ENCODE measurements around the gene MYO3B.

The MYO3B gene

GRCh38 chr2:170228429-170228828 is 50.5 kb downstream of the MYO3B start:
- Mint-ChIP-seq H3K9me3 (no peaks in the 10 kb centered on the region), H3K4me1 (ENCODE audit: low read depth) (no peaks in the 10 kb centered on the region), H3K36me3 (ENCODE audit: low read depth) (no peaks in the 10 kb centered on the region), H3K27me3 (peaks cover 7% of the 10 kb centered on the region), H3K27ac (no peak overlapping the region), H3K4me3 (no peak overlapping the region)

GRCh38 chr2:170229125-170229524 is 51.2 kb downstream of the MYO3B start:
- Mint-ChIP-seq H3K4me3 (no peak overlapping the region), H3K27me3 (peaks cover 7% of the 10 kb centered on the region), H3K36me3 (ENCODE audit: low read depth) (no peaks in the 10 kb centered on the region), H3K27ac (no peak overlapping the region), H3K4me1 (ENCODE audit: low read depth) (no peaks in the 10 kb centered on the region), H3K9me3 (no peaks in the 10 kb centered on the region)

- no peak overlapping the region for H3K27ac Mint-ChIP-seq
- no peaks in the 10 kb centered on the region for H3K36me3 Mint-ChIP-seq (ENCODE audit: low read depth)
- no peaks in the 10 kb centered on the region for H3K9me3 Mint-ChIP-seq
Measured at GRCh38 chr2:170229744-170230143, 51.8 kb downstream of the MYO3B start.

GRCh38 chr2:170235860-170236679 is 58.1 kb downstream of the MYO3B start:
- peaks cover 18% of the 10 kb centered on the region for H3K27me3 Mint-ChIP-seq
- no peaks in the 10 kb centered on the region for H3K4me1 Mint-ChIP-seq (ENCODE audit: low read depth)
- no peak overlapping the region for H3K4me3 Mint-ChIP-seq
- H3K27ac Mint-ChIP-seq: no peak overlapping the region
- no peaks in the 10 kb centered on the region for H3K36me3 Mint-ChIP-seq (ENCODE audit: low read depth)
- no peaks in the 10 kb centered on the region for H3K9me3 Mint-ChIP-seq

More at GRCh38 chr2:170229744-170230143, 51.8 kb downstream of the MYO3B start:
- no peaks in the 10 kb centered on the region for H3K4me1 Mint-ChIP-seq (ENCODE audit: low read depth)
- no peak overlapping the region for H3K4me3 Mint-ChIP-seq
- peaks cover 7% of the 10 kb centered on the region for H3K27me3 Mint-ChIP-seq

- Mint-ChIP-seq H3K4me1 (ENCODE audit: low read depth) (no peaks in the 10 kb centered on the region), H3K27me3 (peaks cover 18% of the 10 kb centered on the region), H3K36me3 (ENCODE audit: low read depth) (no peaks in the 10 kb centered on the region), H3K27ac (no peak overlapping the region), H3K9me3 (no peaks in the 10 kb centered on the region), H3K4me3 (no peak overlapping the region)
Measured at GRCh38 chr2:170236680-170237047, 58.7 kb downstream of the MYO3B start.

GRCh38 chr2:170237572-170238120 is 59.7 kb downstream of the MYO3B start:
- H3K36me3 Mint-ChIP-seq (ENCODE audit: low read depth): no peaks in the 10 kb centered on the region
- no peaks in the 10 kb centered on the region for H3K9me3 Mint-ChIP-seq
- no peaks in the 10 kb centered on the region for H3K4me1 Mint-ChIP-seq (ENCODE audit: low read depth)
- H3K27ac Mint-ChIP-seq: no peak overlapping the region
- no peak overlapping the region for H3K4me3 Mint-ChIP-seq
- H3K27me3 Mint-ChIP-seq: peaks cover 18% of the 10 kb centered on the region

GRCh38 chr2:170238776-170239175 is 60.8 kb downstream of the MYO3B start:
- H3K27me3 Mint-ChIP-seq: peaks cover 26% of the 10 kb centered on the region
- H3K4me1 Mint-ChIP-seq (ENCODE audit: low read depth): no peaks in the 10 kb centered on the region
- no peaks in the 10 kb centered on the region for H3K9me3 Mint-ChIP-seq
- H3K4me3 Mint-ChIP-seq: no peak overlapping the region
- no peak overlapping the region for H3K27ac Mint-ChIP-seq
- H3K36me3 Mint-ChIP-seq (ENCODE audit: low read depth): no peaks in the 10 kb centered on the region

GRCh38 chr2:170240629-170241028 is 62.7 kb downstream of the MYO3B start:
- Mint-ChIP-seq H3K9me3 (no peaks in the 10 kb centered on the region), H3K36me3 (ENCODE audit: low read depth) (no peaks in the 10 kb centered on the region), H3K4me3 (no peak overlapping the region), H3K27me3 (peaks cover 36% of the 10 kb centered on the region), H3K27ac (no peak overlapping the region), H3K4me1 (ENCODE audit: low read depth) (no peaks in the 10 kb centered on the region)

- H3K4me3 Mint-ChIP-seq: no peak overlapping the region
- peaks cover 36% of the 10 kb centered on the region for H3K27me3 Mint-ChIP-seq
- no peaks in the 10 kb centered on the region for H3K4me1 Mint-ChIP-seq (ENCODE audit: low read depth)
- no peaks in the 10 kb centered on the region for H3K36me3 Mint-ChIP-seq (ENCODE audit: low read depth)
- no peak overlapping the region for H3K27ac Mint-ChIP-seq
- H3K9me3 Mint-ChIP-seq: no peaks in the 10 kb centered on the region
Measured at GRCh38 chr2:170241756-170242155, 63.8 kb downstream of the MYO3B start.

- Mint-ChIP-seq H3K27me3 (peaks cover 28% of the 10 kb centered on the region), H3K4me3 (no peak overlapping the region), H3K36me3 (ENCODE audit: low read depth) (no peaks in the 10 kb centered on the region), H3K4me1 (ENCODE audit: low read depth) (no peaks in the 10 kb centered on the region), H3K9me3 (no peaks in the 10 kb centered on the region), H3K27ac (no peak overlapping the region)
Measured at GRCh38 chr2:170243118-170243837, 65.3 kb downstream of the MYO3B start.

- Mint-ChIP-seq H3K9me3 (no peaks in the 10 kb centered on the region), H3K36me3 (ENCODE audit: low read depth) (no peaks in the 10 kb centered on the region), H3K4me1 (ENCODE audit: low read depth) (no peaks in the 10 kb centered on the region), H3K27me3 (peaks cover 28% of the 10 kb centered on the region), H3K27ac (no peak overlapping the region), H3K4me3 (no peak overlapping the region)
Measured at GRCh38 chr2:170243898-170244297, 66.0 kb downstream of the MYO3B start.

- Mint-ChIP-seq H3K9me3 (no peaks in the 10 kb centered on the region), H3K4me3 (no peak overlapping the region), H3K27me3 (peaks cover 28% of the 10 kb centered on the region), H3K36me3 (ENCODE audit: low read depth) (no peaks in the 10 kb centered on the region), H3K27ac (no peak overlapping the region), H3K4me1 (ENCODE audit: low read depth) (no peaks in the 10 kb centered on the region)
Measured at GRCh38 chr2:170244555-170244954, 66.6 kb downstream of the MYO3B start.

- no peaks in the 10 kb centered on the region for H3K4me1 Mint-ChIP-seq (ENCODE audit: low read depth)
- peaks cover 25% of the 10 kb centered on the region for H3K27me3 Mint-ChIP-seq
- H3K36me3 Mint-ChIP-seq (ENCODE audit: low read depth): no peaks in the 10 kb centered on the region
- no peak overlapping the region for H3K4me3 Mint-ChIP-seq
- H3K9me3 Mint-ChIP-seq: no peaks in the 10 kb centered on the region
- H3K27ac Mint-ChIP-seq: no peak overlapping the region
Measured at GRCh38 chr2:170245312-170245711, 67.4 kb downstream of the MYO3B start.

GRCh38 chr2:170247333-170247732 is 69.4 kb downstream of the MYO3B start:
- Mint-ChIP-seq H3K27ac (no peak overlapping the region), H3K4me1 (ENCODE audit: low read depth) (no peaks in the 10 kb centered on the region), H3K4me3 (no peak overlapping the region), H3K9me3 (no peaks in the 10 kb centered on the region), H3K36me3 (ENCODE audit: low read depth) (no peaks in the 10 kb centered on the region), H3K27me3 (peaks cover 22% of the 10 kb centered on the region)

- Mint-ChIP-seq H3K27ac (no peak overlapping the region), H3K9me3 (no peaks in the 10 kb centered on the region), H3K36me3 (ENCODE audit: low read depth) (no peaks in the 10 kb centered on the region), H3K27me3 (peaks cover 23% of the 10 kb centered on the region), H3K4me3 (no peak overlapping the region), H3K4me1 (ENCODE audit: low read depth) (no peaks in the 10 kb centered on the region)
Measured at GRCh38 chr2:170247882-170248393, 70.0 kb downstream of the MYO3B start.
